ENCODE data around the gene GLT1D1.
"Not testable (repeated sequence)": the region's sequence is repeated elsewhere in the genome, so short reads cannot be mapped to it uniquely, and the experiment has no call there.

Gene GLT1D1

GRCh38 chr12:128820723-128821432, 32.4 kb upstream of the GLT1D1 start:
- no peak for DNase-seq (ENCODE audit: low read depth)

GRCh38 chr12:128823216-128823915, 29.9 kb upstream of the GLT1D1 start:
- no peak for DNase-seq (ENCODE audit: low read depth)

- peak; percentile 87 for DNase-seq (ENCODE audit: low read depth)
Observed at GRCh38 chr12:128823916-128824839, 29.1 kb upstream of the GLT1D1 start, which contains the start of gene SLC15A4. Gene SLC15A4 (minus strand): TSS chr12:128823958. CDS start chr12:128823943, 15 bp downstream.

GRCh38 chr12:128825835-128826234, 27.4 kb upstream of the GLT1D1 start:
- no peak for DNase-seq (ENCODE audit: low read depth)

- DNase-seq (ENCODE audit: low read depth) = no peak
Observed at GRCh38 chr12:128827724-128828123, 25.6 kb upstream of the GLT1D1 start.

- no peak for DNase-seq (ENCODE audit: low read depth)
Observed at GRCh38 chr12:128829861-128830504, 23.3 kb upstream of the GLT1D1 start.

- no peak for DNase-seq (ENCODE audit: low read depth)
Observed at GRCh38 chr12:128830505-128830893, 22.8 kb upstream of the GLT1D1 start.

- DNase-seq (ENCODE audit: low read depth) = no peak
Observed at GRCh38 chr12:128833418-128833817, 19.9 kb upstream of the GLT1D1 start.

GRCh38 chr12:128839885-128840284, 13.4 kb upstream of the GLT1D1 start:
- DNase-seq (ENCODE audit: low read depth) = not testable (repeated sequence)

- DNase-seq (ENCODE audit: low read depth) = no peak
Observed at GRCh38 chr12:128840862-128841468, 12.3 kb upstream of the GLT1D1 start.

- DNase-seq (ENCODE audit: low read depth) = no peak
Observed at GRCh38 chr12:128842579-128842978, 10.7 kb upstream of the GLT1D1 start.

GRCh38 chr12:128843538-128843937, 9.7 kb upstream of the GLT1D1 start:
- DNase-seq (ENCODE audit: low read depth) = no peak

GRCh38 chr12:128844031-128844635, 9.1 kb upstream of the GLT1D1 start:
- DNase-seq (ENCODE audit: low read depth) = no peak

GRCh38 chr12:128846671-128847070, 6.6 kb upstream of the GLT1D1 start:
- not testable (repeated sequence) for DNase-seq (ENCODE audit: low read depth)

GRCh38 chr12:128848371-128848770, 4.9 kb upstream of the GLT1D1 start:
- DNase-seq (ENCODE audit: low read depth) = no peak

GRCh38 chr12:128849806-128850205, 3.5 kb upstream of the GLT1D1 start:
- DNase-seq (ENCODE audit: low read depth) = not testable (repeated sequence)

GRCh38 chr12:128850400-128850799, 2.9 kb upstream of the GLT1D1 start:
- DNase-seq (ENCODE audit: low read depth) = no peak

- not testable (repeated sequence) for DNase-seq (ENCODE audit: low read depth)
Observed at GRCh38 chr12:128851429-128851828, 1.8 kb upstream of the GLT1D1 start.

GRCh38 chr12:128852026-128852698, 1.1 kb upstream of the GLT1D1 start:
- no peak for DNase-seq (ENCODE audit: low read depth)

GRCh38 chr12:128853600-128854197, 421 bp downstream of the GLT1D1 start:
- DNase-seq (ENCODE audit: low read depth) = no peak
